A375 (cell line): Measurements from ENCODE around the gene COL11A1. TPM values are rescaled to one million over a fixed set of nuclear protein-coding genes. Genes with fewer than 3 reads are reported as not detected.

Source experiments
- total RNA-seq: library from RNA; depleted of rRNA; stranded (reverse); fragments of >200 nt; shearing (Covaris generic); gene quantifications from 2 replicates; pipeline ENCODE4 v1.2.3, GENCODE V29; 2014; rRNA removed

COL11A1 gene
- total RNA-seq: 0.30 and 0.82 TPM in 2 replicates

GRCh38 chr1:103108376-103109150 lies at the start of gene COL11A1:
COL11A1 (minus strand) TSS chr1:103108522; CDS start chr1:103108178, 344 bp downstream.

